HepG2 (cell line): ENCODE data around the gene CCDC57. TPM values are rescaled to one million over a fixed set of nuclear protein-coding genes. Genes with fewer than 3 reads are reported as not detected.

ENCODE experiments used
- BCLAF1 ChIP-seq: fragments of 450-650 bp; IDR thresholded peaks from 2 replicates; pipeline ENCODE4 v1.6.1; 2017; ENCODE audit warnings: mild to moderate bottlenecking
- EHMT2 ChIP-seq: fragments of 200-600 bp; sonication (generic); IDR thresholded peaks from 2 replicates; pipeline ENCODE4 v1.7.0; 2017; ENCODE audit warnings: antibody characterized with exemption, low read depth, low read length, borderline replicate concordance
- ETV5 ChIP-seq: IDR thresholded peaks from 2 replicates; pipeline ENCODE4 v1.6.1; 2018; ENCODE audit warnings: missing biosample characterization, missing genetic modification reagents, inconsistent platforms, borderline replicate concordance
- MAFG ChIP-seq: sonication (generic); formaldehyde crosslinking; IDR thresholded peaks from 2 replicates; pipeline ENCODE4 v1.5.1; 2020; ENCODE audit warnings: mild to moderate bottlenecking, missing genetic modification reagents
- NCOA1 ChIP-seq: sonication (generic); formaldehyde crosslinking; IDR thresholded peaks from 2 replicates; pipeline ENCODE4 v1.9.0; 2021; ENCODE audit warnings: missing genetic modification reagents
- NR2F6 ChIP-seq, 2 experiments: IDR thresholded peaks; 2 replicates each; pipeline ENCODE4 v1.6.1; 2016; ENCODE audit warnings: antibody characterized with exemption in 1 of 2, mild to moderate bottlenecking in 1 of 2
- NRL ChIP-seq: sonication (generic); formaldehyde crosslinking; IDR thresholded peaks from 2 replicates; pipeline ENCODE4 v1.5.0; 2020; ENCODE audit warnings: missing genetic modification reagents, mild to moderate bottlenecking, moderate library complexity, borderline replicate concordance
- SMARCE1 ChIP-seq: fragments of 450-650 bp; IDR thresholded peaks from 2 replicates; pipeline ENCODE4 v1.6.1; 2017; ENCODE audit warnings: borderline replicate concordance
- TARDBP ChIP-seq: sonication (generic); formaldehyde crosslinking; IDR thresholded peaks from 2 replicates; pipeline ENCODE4 v1.8.0; 2022; ENCODE audit warnings: mild to moderate bottlenecking, missing genetic modification reagents
- ZNF143 ChIP-seq: sonication (generic); formaldehyde crosslinking; IDR thresholded peaks from 2 replicates; pipeline ENCODE4 v1.4.0; 2020; ENCODE audit warnings: missing genetic modification reagents
- ZNF292 ChIP-seq: sonication (generic); formaldehyde crosslinking; IDR thresholded peaks from 2 replicates; pipeline ENCODE4 v1.8.1; 2022; ENCODE audit warnings: mild to moderate bottlenecking, low read depth, missing genetic modification reagents, borderline replicate concordance
- ZNF484 ChIP-seq: sonication (generic); formaldehyde crosslinking; IDR thresholded peaks from 2 replicates; pipeline ENCODE4 v1.5.1; 2020; ENCODE audit warnings: mild to moderate bottlenecking, low read depth, missing genetic modification reagents, borderline replicate concordance
- ZNF501 ChIP-seq: sonication (generic); formaldehyde crosslinking; IDR thresholded peaks from 2 replicates; pipeline ENCODE4 v1.5.1; 2020; ENCODE audit warnings: mild to moderate bottlenecking, moderate library complexity, missing genetic modification reagents
- ZNF609 ChIP-seq: sonication (generic); formaldehyde crosslinking; IDR thresholded peaks from 2 replicates; pipeline ENCODE4 v1.4.0; 2020; ENCODE audit warnings: mild to moderate bottlenecking, missing genetic modification reagents, borderline replicate concordance
- ZNF644 ChIP-seq: IDR thresholded peaks from 2 replicates; pipeline ENCODE4 v1.6.1; 2016; ENCODE audit warnings: low read depth
- ZNF710 ChIP-seq: sonication (generic); formaldehyde crosslinking; IDR thresholded peaks from 2 replicates; pipeline ENCODE4 v1.5.0; 2020; ENCODE audit warnings: mild to moderate bottlenecking, missing genetic modification reagents, borderline replicate concordance
- ZSCAN20 ChIP-seq: sonication (generic); formaldehyde crosslinking; IDR thresholded peaks from 2 replicates; pipeline ENCODE4 v1.4.0; 2020; ENCODE audit warnings: missing genetic modification reagents, mild to moderate bottlenecking, borderline replicate concordance
- polyA plus RNA-seq, 8 experiments: library from polyadenylated mRNA; depleted of rRNA in 3 of 8; stranded (reverse) in 7 of 8; unstranded in 1 of 8; fragments of >200 nt; fragmentation: Illumina TruSeq in 4 of 8; extraction: Trizol in 4 of 8; gene quantifications; 2 replicates each; pipeline versions ENCODE4 v1.2.1 to v1.2.3, GENCODE V29; 2011 to 2016; ENCODE audit warnings: low read depth in 4 of 8, missing spikeins in 1 of 8, mixed read lengths in 1 of 8; ENCODE audit not compliant: insufficient read depth in 1 of 8
- total RNA-seq, 5 experiments: library from RNA; depleted of rRNA; stranded (reverse); fragments of >200 nt; fragmentation: Illumina TruSeq; extraction: Trizol; gene quantifications; 2 replicates each; pipeline ENCODE4 v1.2.3, GENCODE V29; 2016; ENCODE audit warnings: low read depth in 1 of 5
- TF ChIP-seq, protein P1 (sequence below): sonication (generic); formaldehyde crosslinking; IDR thresholded peaks from 2 replicates; pipeline ENCODE4 v1.8.1; 2023; ENCODE audit warnings: mild to moderate bottlenecking, missing genetic modification reagents, borderline replicate concordance

CCDC57 gene
- total and polyA plus RNA-seq, 2 of the 13 experiments (the other 11 are each of a cell fraction or from before 2014, with no cell fraction given), result 59.3 to 59.9 TPM

GRCh38 chr17:82101767-82102679 is 110.6 kb downstream of the CCDC57 start (continued):
- TF ChIP-seq ZNF710 (CRISPR knock-in tag) (peak; percentile 54; the same call in 1 of the 2 replicates), SMARCE1 (no peak), BCLAF1 (no peak), MAFG (CRISPR knock-in tag) (no peak), ZNF644 (CRISPR knock-in tag) (peak; percentile 78; the same call in 1 of the 2 replicates), NCOA1 (no peak), ETV5 (CRISPR knock-in tag) (peak; percentile 72), EHMT2 (no peak), ZNF292 (CRISPR knock-in tag) (peak; percentile 44; the same call in 1 of the 2 replicates), ZSCAN20 (CRISPR knock-in tag) (no peak), NR2F6 (IDR thresholded peaks at IDR 0.05) (peak; percentile 91), NR2F6 (CRISPR knock-in tag; IDR thresholded peaks at IDR 0.05) (peak; percentile 95), ZNF609 (CRISPR knock-in tag) (peak; percentile 70), ZNF143 (CRISPR knock-in tag) (no peak), ZNF501 (CRISPR knock-in tag) (peak; percentile 29; the same call in 1 of the 2 replicates), ZNF484 (CRISPR knock-in tag) (0 out of 2 replicates have a peak, but pooled peaks have one; percentile 15), TARDBP (CRISPR knock-in tag) (peak; percentile 77; the same call in 1 of the 2 replicates), NRL (CRISPR knock-in tag) (peak; percentile 91)
- TF ChIP-seq, protein P1, sequence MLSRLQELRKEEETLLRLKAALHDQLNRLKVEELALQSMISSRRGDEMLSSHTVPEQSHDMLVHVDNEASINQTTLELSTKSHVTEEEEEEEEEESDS (CRISPR knock-in tag), result peak; percentile 74; the same call in 1 of the 2 replicates
